ENCODE results near the gene SKIL.

DNA sequence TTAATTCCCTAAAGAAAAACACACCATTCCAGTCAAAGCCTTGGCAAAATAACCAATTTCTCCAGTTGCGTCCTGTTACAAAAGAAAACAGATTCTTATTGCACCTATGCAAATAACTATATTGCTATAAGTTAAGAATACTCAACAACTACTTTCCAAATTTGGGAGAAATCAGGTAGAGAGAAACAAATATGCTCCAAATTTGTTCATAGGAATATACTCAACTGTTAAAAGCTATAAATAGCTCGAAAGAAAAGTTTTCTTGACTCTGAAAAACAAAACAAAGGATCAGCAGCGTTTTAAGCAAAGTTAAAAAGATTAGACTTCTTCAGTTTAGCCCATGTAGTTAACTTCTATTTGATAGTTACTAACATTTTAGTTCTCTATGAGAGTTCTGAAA, 20.1 kb upstream of the SKIL start:
- no peak for TF ChIP-seq EZH2 (IDR thresholded peaks at IDR 0.05; ENCODE audit: borderline replicate concordance, low read length)
- TF ChIP-seq, protein P1, sequence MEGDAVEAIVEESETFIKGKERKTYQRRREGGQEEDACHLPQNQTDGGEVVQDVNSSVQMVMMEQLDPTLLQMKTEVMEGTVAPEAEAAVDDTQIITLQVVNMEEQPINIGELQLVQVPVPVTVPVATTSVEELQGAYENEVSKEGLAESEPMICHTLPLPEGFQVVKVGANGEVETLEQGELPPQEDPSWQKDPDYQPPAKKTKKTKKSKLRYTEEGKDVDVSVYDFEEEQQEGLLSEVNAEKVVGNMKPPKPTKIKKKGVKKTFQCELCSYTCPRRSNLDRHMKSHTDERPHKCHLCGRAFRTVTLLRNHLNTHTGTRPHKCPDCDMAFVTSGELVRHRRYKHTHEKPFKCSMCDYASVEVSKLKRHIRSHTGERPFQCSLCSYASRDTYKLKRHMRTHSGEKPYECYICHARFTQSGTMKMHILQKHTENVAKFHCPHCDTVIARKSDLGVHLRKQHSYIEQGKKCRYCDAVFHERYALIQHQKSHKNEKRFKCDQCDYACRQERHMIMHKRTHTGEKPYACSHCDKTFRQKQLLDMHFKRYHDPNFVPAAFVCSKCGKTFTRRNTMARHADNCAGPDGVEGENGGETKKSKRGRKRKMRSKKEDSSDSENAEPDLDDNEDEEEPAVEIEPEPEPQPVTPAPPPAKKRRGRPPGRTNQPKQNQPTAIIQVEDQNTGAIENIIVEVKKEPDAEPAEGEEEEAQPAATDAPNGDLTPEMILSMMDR (IDR thresholded peaks at IDR 0.05; ENCODE audit: low read length), result no peak

Measured in OCI-LY1 (cell line).